ENCODE results near the gene CYSTM1.
A peak's percentile ranks its signal among the peaks of the same experiment; 100 is the strongest.

The CYSTM1 gene

GRCh38 chr5:140232731-140233130 is 57.7 kb downstream of the CYSTM1 start:
- FAIRE-seq = no peak
- DNase-seq (ENCODE audit: insufficient read length, low spot score) = no peak

- FAIRE-seq = no peak
Observed at GRCh38 chr5:140234377-140234989, 59.5 kb downstream of the CYSTM1 start.

GRCh38 chr5:140235791-140236551 is 61.0 kb downstream of the CYSTM1 start:
- no peak for DNase-seq (ENCODE audit: insufficient read length, low spot score)
- no peak for FAIRE-seq

More at GRCh38 chr5:140234377-140234989, 59.5 kb downstream of the CYSTM1 start:
- DNase-seq (ENCODE audit: insufficient read length, low spot score) = no peak

- FAIRE-seq = peak; percentile 4
- no peak for DNase-seq (ENCODE audit: insufficient read length, low spot score)
Observed at GRCh38 chr5:140236891-140237598, 62.1 kb downstream of the CYSTM1 start.

- DNase-seq (ENCODE audit: insufficient read length, low spot score) = no peak
- no peak for FAIRE-seq
Observed at GRCh38 chr5:140238756-140239155, 63.8 kb downstream of the CYSTM1 start.

- DNase-seq (ENCODE audit: insufficient read length, low spot score) (no peak), FAIRE-seq (no peak)
Observed at GRCh38 chr5:140239461-140239860, 64.5 kb downstream of the CYSTM1 start.

- FAIRE-seq (peak; percentile 90), DNase-seq (ENCODE audit: insufficient read length, low spot score) (peak; percentile 44)
Observed at GRCh38 chr5:140239939-140240700, 65.1 kb downstream of the CYSTM1 start.

- no peak for DNase-seq (ENCODE audit: insufficient read length, low spot score)
Observed at GRCh38 chr5:140240987-140241706, 66.2 kb downstream of the CYSTM1 start.

GRCh38 chr5:140242099-140242498 is 67.1 kb downstream of the CYSTM1 start:
- FAIRE-seq (no peak), DNase-seq (ENCODE audit: insufficient read length, low spot score) (no peak)

More at GRCh38 chr5:140240987-140241706, 66.2 kb downstream of the CYSTM1 start:
- no peak for FAIRE-seq

GRCh38 chr5:140242890-140243585 is 68.0 kb downstream of the CYSTM1 start:
- DNase-seq (ENCODE audit: insufficient read length, low spot score) = no peak
- no peak for FAIRE-seq

- FAIRE-seq = no peak
- no peak for DNase-seq (ENCODE audit: insufficient read length, low spot score)
Observed at GRCh38 chr5:140243706-140244250, 68.8 kb downstream of the CYSTM1 start.

GRCh38 chr5:140244525-140245025 is 69.6 kb downstream of the CYSTM1 start:
- DNase-seq (ENCODE audit: insufficient read length, low spot score) (peak; percentile 62), FAIRE-seq (peak; percentile 83)

- FAIRE-seq (peak; percentile 42), DNase-seq (ENCODE audit: insufficient read length, low spot score) (no peak)
Observed at GRCh38 chr5:140245341-140245740, 70.4 kb downstream of the CYSTM1 start.

GRCh38 chr5:140245926-140246325 is 70.9 kb downstream of the CYSTM1 start:
- FAIRE-seq = no peak
- no peak for DNase-seq (ENCODE audit: insufficient read length, low spot score)

- DNase-seq (ENCODE audit: insufficient read length, low spot score) (no peak), FAIRE-seq (no peak)
Observed at GRCh38 chr5:140246378-140247122, 71.6 kb downstream of the CYSTM1 start.

- FAIRE-seq = no peak
Observed at GRCh38 chr5:140248414-140248813, 73.4 kb downstream of the CYSTM1 start.

GRCh38 chr5:140249536-140249935 is 74.5 kb downstream of the CYSTM1 start:
- FAIRE-seq (no peak), DNase-seq (ENCODE audit: insufficient read length, low spot score) (no peak)

More at GRCh38 chr5:140248414-140248813, 73.4 kb downstream of the CYSTM1 start:
- no peak for DNase-seq (ENCODE audit: insufficient read length, low spot score)

- DNase-seq (ENCODE audit: insufficient read length, low spot score) (no peak), FAIRE-seq (no peak)
Observed at GRCh38 chr5:140250386-140250785, 75.4 kb downstream of the CYSTM1 start.
